Liver (tissue), 9 donors: ENCODE data around the gene SEC24D. TPM values are rescaled to one million over a fixed set of nuclear protein-coding genes. Genes with fewer than 3 reads are reported as not detected.
A peak's percentile ranks its signal among the peaks of the same experiment; 100 is the strongest.

Experiments
- DNase-seq: peaks from one replicate; pipeline ENCODE4 v3.0.0-alpha.2; 2017; ENCODE audit warnings: low spot score
- H3K27ac ChIP-seq, 2 donors: one replicate each; pipeline ENCODE4 v1.7.0; 2013; ENCODE audit warnings: inconsistent platforms in 2 of 2, low read length in 2 of 2, control low read depth in 1 of 2, low read depth in 1 of 2, mild to moderate bottlenecking in 1 of 2
- H3K27me3 ChIP-seq, 4 donors: one replicate each; pipeline versions ENCODE4 v1.6.1 to v1.7.0; 2013; ENCODE audit warnings: low read length in 3 of 4, inconsistent platforms in 1 of 4, mild to moderate bottlenecking in 1 of 4, moderate library complexity in 1 of 4; ENCODE audit not compliant: control insufficient read depth in 4 of 4, insufficient read depth in 4 of 4
- H3K36me3 ChIP-seq, 4 donors: one replicate each; pipeline versions ENCODE4 v1.6.1 to v1.7.0; 2013; ENCODE audit warnings: low read length in 3 of 4, mild to moderate bottlenecking in 3 of 4, low read depth in 1 of 4, moderate library complexity in 1 of 4; ENCODE audit not compliant: control insufficient read depth in 4 of 4, insufficient read depth in 3 of 4
- H3K4me1 ChIP-seq, 4 donors: one replicate each; pipeline versions ENCODE4 v1.6.1 to v1.7.0; 2013; ENCODE audit warnings: low read length in 3 of 4, mild to moderate bottlenecking in 3 of 4, moderate library complexity in 1 of 4; ENCODE audit not compliant: control insufficient read depth in 4 of 4, insufficient read depth in 4 of 4
- H3K4me3 ChIP-seq, 3 donors: one replicate each; pipeline versions ENCODE4 v1.6.1 to v1.7.0; 2013; ENCODE audit warnings: low read length in 3 of 3, control low read depth in 1 of 3, low read depth in 1 of 3, mild to moderate bottlenecking in 1 of 3
- H3K9ac ChIP-seq, 2 donors: one replicate each; pipeline ENCODE4 v1.7.0; 2013; ENCODE audit warnings: low read length in 2 of 2, mild to moderate bottlenecking in 2 of 2, moderate library complexity in 2 of 2, control low read depth in 1 of 2, low read depth in 1 of 2
- H3K9me3 ChIP-seq, 4 donors: one replicate each; pipeline versions ENCODE4 v1.6.1 to v1.7.0; 2013; ENCODE audit warnings: low read length in 3 of 4; ENCODE audit not compliant: control insufficient read depth in 4 of 4
- ATF3 ChIP-seq: IDR thresholded peaks from 2 replicates; pipeline ENCODE4 v1.6.1; 2016; ENCODE audit warnings: antibody characterized with exemption
- FOXA1 ChIP-seq: IDR thresholded peaks from 2 replicates; pipeline ENCODE4 v1.6.1; 2016; ENCODE audit warnings: antibody characterized with exemption
- FOXA2 ChIP-seq: IDR thresholded peaks from 2 replicates; pipeline ENCODE4 v1.6.1; 2016; ENCODE audit warnings: antibody characterized with exemption
- GABPA ChIP-seq, 2 donors: IDR thresholded peaks in 1 of 2; conservative IDR thresholded peaks in 1 of 2; 2 replicates each; pipeline ENCODE4 v1.6.1; 2016; ENCODE audit warnings: antibody characterized with exemption in 2 of 2, mild to moderate bottlenecking in 1 of 2, moderate library complexity in 1 of 2
- HNF4A ChIP-seq, 2 donors: conservative IDR thresholded peaks; 2 replicates each; pipeline ENCODE4 v1.6.1; 2016; ENCODE audit warnings: antibody characterized with exemption in 2 of 2, mild to moderate bottlenecking in 2 of 2
- HNF4G ChIP-seq: IDR thresholded peaks from 2 replicates; pipeline ENCODE4 v1.6.1; 2016; ENCODE audit warnings: antibody characterized with exemption
- MAX ChIP-seq: IDR thresholded peaks from 2 replicates; pipeline ENCODE4 v1.6.1; 2016; ENCODE audit warnings: antibody characterized with exemption
- NR2F2 ChIP-seq: IDR thresholded peaks from 2 replicates; pipeline ENCODE4 v1.6.1; 2016; ENCODE audit warnings: antibody characterized with exemption
- RAD21 ChIP-seq, 2 donors: IDR thresholded peaks; 2 replicates each; pipeline ENCODE4 v1.6.1; 2016; ENCODE audit warnings: antibody characterized with exemption in 2 of 2, mild to moderate bottlenecking in 2 of 2
- RXRA ChIP-seq, 2 donors: IDR thresholded peaks; 2 replicates each; pipeline ENCODE4 v1.6.1; 2017 to 2018; ENCODE audit warnings: antibody characterized with exemption in 2 of 2, mild to moderate bottlenecking in 1 of 2
- SP1 ChIP-seq: IDR thresholded peaks from 2 replicates; pipeline ENCODE4 v1.6.1; 2018; ENCODE audit warnings: antibody characterized with exemption, mild to moderate bottlenecking
- TAF1 ChIP-seq: conservative IDR thresholded peaks from 2 replicates; pipeline ENCODE4 v1.6.1; 2016; ENCODE audit warnings: antibody characterized with exemption, mild to moderate bottlenecking
- YY1 ChIP-seq: IDR thresholded peaks from 2 replicates; pipeline ENCODE4 v1.6.1; 2016; ENCODE audit warnings: antibody characterized with exemption, mild to moderate bottlenecking
- ZBTB33 ChIP-seq: IDR thresholded peaks from 2 replicates; pipeline ENCODE4 v1.6.1; 2016; ENCODE audit warnings: antibody characterized with exemption
- WGBS: extraction: QIAGEN DNeasy Blood & Tissue Kit; methylation state at CpG from one replicate; pipeline ENCODE4 v1.1.7; 2013; 5-methylcytosine and 5-hydroxymethylcytosine counted together
- polyA plus RNA-seq, 2 donors: library from polyadenylated mRNA; stranded (reverse) in 1 of 2; unstranded in 1 of 2; fragments of 200-250 nt in 1 of 2; fragments of >200 nt in 1 of 2; fragmentation: Nextera tagmentation in 1 of 2; extraction: Ambion mirVana in 1 of 2; gene quantifications; one replicate each; pipeline versions ENCODE4 v1.2.1 to v1.2.3, GENCODE V29; 2013 to 2015
- total RNA-seq, 2 donors: library from RNA; depleted of rRNA; stranded (reverse); fragments of >200 nt; gene quantifications; one replicate each; pipeline ENCODE4 v1.2.3, GENCODE V29; 2014
- donor health status: healthy.
- donor health status: healthy.
- donor health status: healthy.
- donor health status: healthy.
- donor health status: healthy.

The SEC24D gene
- total and polyA plus RNA-seq, 4 donors = 16.0 to 80.8 (median 33.7) TPM

- Histone ChIP-seq H3K9ac (no peak overlapping the region), H3K27me3 (no peaks in the 10 kb centered on the region), H3K4me1 (peaks cover 0 to 52% (median 35%) of the 10 kb centered on the region in 4 donors), H3K4me3 (no peak overlapping the region), H3K27ac (peak overlapping the region; percentile 1 to 19), H3K9me3 (no peaks in the 10 kb centered on the region), H3K36me3 (peaks cover 3 to 14% (median 9%) of the 10 kb centered on the region in 4 donors)
- no peak for DNase-seq
- 76% methylated on average over 2 of the region's 2 CpGs for WGBS
- TF ChIP-seq GABPA (IDR thresholded peaks at IDR 0.05 in 1 of 2, conservative IDR thresholded peaks at IDR 0.05 in 1 of 2) (no peak), FOXA2 (no peak), RAD21 (IDR thresholded peaks at IDR 0.05) (no peak), HNF4G (no peak), TAF1 (no peak), SP1 (no peak), YY1 (no peak), MAX (no peak)
Observed at GRCh38 chr4:118759481-118759880, 76.4 kb downstream of the SEC24D start.

GRCh38 chr4:118758293-118758692 is 77.6 kb downstream of the SEC24D start:
- peaks cover 0 to 4% (median 3%) of the 10 kb centered on the region in 4 donors for H3K36me3 ChIP-seq
- no peak overlapping the region for H3K4me3 ChIP-seq
- TF ChIP-seq ATF3 (no peak), HNF4A (conservative IDR thresholded peaks at IDR 0.05) (no peak), NR2F2 (no peak), ZBTB33 (no peak), FOXA1 (no peak)
- peaks cover 2 to 51% (median 33%) of the 10 kb centered on the region in 4 donors for H3K4me1 ChIP-seq
- no peaks in the 10 kb centered on the region for H3K9me3 ChIP-seq
- no peaks in the 10 kb centered on the region for H3K27me3 ChIP-seq
- no peak overlapping the region for H3K9ac ChIP-seq
- WGBS = 34% methylated on average over 5 of the region's 5 CpGs
- peak overlapping the region in 1 of 2 donors; percentile 26 for H3K27ac ChIP-seq
- no peak for DNase-seq

GRCh38 chr4:118757761-118758251 is 78.1 kb downstream of the SEC24D start:
- H3K9me3 ChIP-seq = no peaks in the 10 kb centered on the region
- H3K9ac ChIP-seq = no peak overlapping the region
- no peak for DNase-seq
- no peak overlapping the region for H3K4me3 ChIP-seq
- TF ChIP-seq MAX (no peak), FOXA2 (peak; percentile 21), RXRA (IDR thresholded peaks at IDR 0.05) (peak; percentile 42 to 48), GABPA (IDR thresholded peaks at IDR 0.05 in 1 of 2, conservative IDR thresholded peaks at IDR 0.05 in 1 of 2) (no peak), HNF4A (conservative IDR thresholded peaks at IDR 0.05) (peak; percentile 45 to 64), SP1 (peak; percentile 22)
- peaks cover 0 to 4% (median 3%) of the 10 kb centered on the region in 4 donors for H3K36me3 ChIP-seq
- WGBS = 27% methylated on average over 2 of the region's 2 CpGs
- H3K27me3 ChIP-seq = no peaks in the 10 kb centered on the region
- H3K4me1 ChIP-seq = peaks cover 2 to 50% (median 32%) of the 10 kb centered on the region in 4 donors
- peak overlapping the region; percentile 26 to 31 for H3K27ac ChIP-seq
